Liver (tissue), 9 donors: ENCODE results near the gene NTM. TPM values are rescaled to one million over a fixed set of nuclear protein-coding genes. Genes with fewer than 3 reads are reported as not detected.

Experiments
- DNase-seq: peaks from one replicate; pipeline ENCODE4 v3.0.0-alpha.2; 2017; ENCODE audit warnings: low spot score
- H3K27ac ChIP-seq, 2 donors: one replicate each; pipeline ENCODE4 v1.7.0; 2013; ENCODE audit warnings: inconsistent platforms in 2 of 2, low read length in 2 of 2, control low read depth in 1 of 2, low read depth in 1 of 2, mild to moderate bottlenecking in 1 of 2
- H3K27me3 ChIP-seq, 4 donors: one replicate each; pipeline versions ENCODE4 v1.6.1 to v1.7.0; 2013; ENCODE audit warnings: low read length in 3 of 4, inconsistent platforms in 1 of 4, mild to moderate bottlenecking in 1 of 4, moderate library complexity in 1 of 4; ENCODE audit not compliant: control insufficient read depth in 4 of 4, insufficient read depth in 4 of 4
- H3K36me3 ChIP-seq, 4 donors: one replicate each; pipeline versions ENCODE4 v1.6.1 to v1.7.0; 2013; ENCODE audit warnings: low read length in 3 of 4, mild to moderate bottlenecking in 3 of 4, low read depth in 1 of 4, moderate library complexity in 1 of 4; ENCODE audit not compliant: control insufficient read depth in 4 of 4, insufficient read depth in 3 of 4
- H3K4me1 ChIP-seq, 4 donors: one replicate each; pipeline versions ENCODE4 v1.6.1 to v1.7.0; 2013; ENCODE audit warnings: low read length in 3 of 4, mild to moderate bottlenecking in 3 of 4, moderate library complexity in 1 of 4; ENCODE audit not compliant: control insufficient read depth in 4 of 4, insufficient read depth in 4 of 4
- H3K4me3 ChIP-seq, 3 donors: one replicate each; pipeline versions ENCODE4 v1.6.1 to v1.7.0; 2013; ENCODE audit warnings: low read length in 3 of 3, control low read depth in 1 of 3, low read depth in 1 of 3, mild to moderate bottlenecking in 1 of 3
- H3K9ac ChIP-seq, 2 donors: one replicate each; pipeline ENCODE4 v1.7.0; 2013; ENCODE audit warnings: low read length in 2 of 2, mild to moderate bottlenecking in 2 of 2, moderate library complexity in 2 of 2, control low read depth in 1 of 2, low read depth in 1 of 2
- H3K9me3 ChIP-seq, 4 donors: one replicate each; pipeline versions ENCODE4 v1.6.1 to v1.7.0; 2013; ENCODE audit warnings: low read length in 3 of 4; ENCODE audit not compliant: control insufficient read depth in 4 of 4
- EGR1 ChIP-seq, 2 donors: IDR thresholded peaks; 2 replicates each; pipeline ENCODE4 v1.6.1; 2016 to 2018; ENCODE audit warnings: antibody characterized with exemption in 2 of 2, low read depth in 2 of 2
- FOXA1 ChIP-seq: IDR thresholded peaks from 2 replicates; pipeline ENCODE4 v1.6.1; 2016; ENCODE audit warnings: antibody characterized with exemption
- GABPA ChIP-seq, 2 donors: IDR thresholded peaks in 1 of 2; conservative IDR thresholded peaks in 1 of 2; 2 replicates each; pipeline ENCODE4 v1.6.1; 2016; ENCODE audit warnings: antibody characterized with exemption in 2 of 2, mild to moderate bottlenecking in 1 of 2, moderate library complexity in 1 of 2
- HNF4A ChIP-seq, 2 donors: conservative IDR thresholded peaks; 2 replicates each; pipeline ENCODE4 v1.6.1; 2016; ENCODE audit warnings: antibody characterized with exemption in 2 of 2, mild to moderate bottlenecking in 2 of 2
- HNF4G ChIP-seq: IDR thresholded peaks from 2 replicates; pipeline ENCODE4 v1.6.1; 2016; ENCODE audit warnings: antibody characterized with exemption
- JUND ChIP-seq, 2 donors: IDR thresholded peaks; 2 replicates each; pipeline ENCODE4 v1.6.1; 2016; ENCODE audit warnings: antibody characterized with exemption in 2 of 2
- NR2F2 ChIP-seq: IDR thresholded peaks from 2 replicates; pipeline ENCODE4 v1.6.1; 2016; ENCODE audit warnings: antibody characterized with exemption
- RAD21 ChIP-seq, 2 donors: IDR thresholded peaks; 2 replicates each; pipeline ENCODE4 v1.6.1; 2016; ENCODE audit warnings: antibody characterized with exemption in 2 of 2, mild to moderate bottlenecking in 2 of 2
- RXRA ChIP-seq, 2 donors: IDR thresholded peaks; 2 replicates each; pipeline ENCODE4 v1.6.1; 2017 to 2018; ENCODE audit warnings: antibody characterized with exemption in 2 of 2, mild to moderate bottlenecking in 1 of 2
- SP1 ChIP-seq: IDR thresholded peaks from 2 replicates; pipeline ENCODE4 v1.6.1; 2018; ENCODE audit warnings: antibody characterized with exemption, mild to moderate bottlenecking
- TAF1 ChIP-seq: conservative IDR thresholded peaks from 2 replicates; pipeline ENCODE4 v1.6.1; 2016; ENCODE audit warnings: antibody characterized with exemption, mild to moderate bottlenecking
- YY1 ChIP-seq: IDR thresholded peaks from 2 replicates; pipeline ENCODE4 v1.6.1; 2016; ENCODE audit warnings: antibody characterized with exemption, mild to moderate bottlenecking
- WGBS: extraction: QIAGEN DNeasy Blood & Tissue Kit; methylation state at CpG from one replicate; pipeline ENCODE4 v1.1.7; 2013; 5-methylcytosine and 5-hydroxymethylcytosine counted together
- polyA plus RNA-seq, 2 donors: library from polyadenylated mRNA; stranded (reverse) in 1 of 2; unstranded in 1 of 2; fragments of 200-250 nt in 1 of 2; fragments of >200 nt in 1 of 2; fragmentation: Nextera tagmentation in 1 of 2; extraction: Ambion mirVana in 1 of 2; gene quantifications; one replicate each; pipeline versions ENCODE4 v1.2.1 to v1.2.3, GENCODE V29; 2013 to 2015
- total RNA-seq, 2 donors: library from RNA; depleted of rRNA; stranded (reverse); fragments of >200 nt; gene quantifications; one replicate each; pipeline ENCODE4 v1.2.3, GENCODE V29; 2014
- TF ChIP-seq, protein P1 (sequence below): IDR thresholded peaks from 2 replicates; pipeline ENCODE4 v1.6.1; 2016; ENCODE audit warnings: antibody characterized with exemption, mild to moderate bottlenecking
- TF ChIP-seq, protein P2 (sequence below): IDR thresholded peaks from 2 replicates; pipeline ENCODE4 v1.6.1; 2016; ENCODE audit warnings: antibody characterized with exemption
- TF ChIP-seq, protein P3 (sequence below): IDR thresholded peaks from 2 replicates; pipeline ENCODE4 v1.6.1; 2016; ENCODE audit warnings: antibody characterized with exemption
- TF ChIP-seq, protein P4 (sequence below): fragments of 150-350 bp; IDR thresholded peaks from 2 replicates; pipeline ENCODE4 v1.5.1; 2017; ENCODE audit warnings: improper control_type of control experiment, low read depth, low read length; ENCODE audit not compliant: missing input control
- donor health status: healthy.
- donor health status: healthy.
- donor health status: healthy.
- donor health status: healthy.
- donor health status: healthy.

The NTM gene
- total and polyA plus RNA-seq, 4 donors: 0.08 to 1.1 (median 0.08) TPM; not detected in 1

DNA sequence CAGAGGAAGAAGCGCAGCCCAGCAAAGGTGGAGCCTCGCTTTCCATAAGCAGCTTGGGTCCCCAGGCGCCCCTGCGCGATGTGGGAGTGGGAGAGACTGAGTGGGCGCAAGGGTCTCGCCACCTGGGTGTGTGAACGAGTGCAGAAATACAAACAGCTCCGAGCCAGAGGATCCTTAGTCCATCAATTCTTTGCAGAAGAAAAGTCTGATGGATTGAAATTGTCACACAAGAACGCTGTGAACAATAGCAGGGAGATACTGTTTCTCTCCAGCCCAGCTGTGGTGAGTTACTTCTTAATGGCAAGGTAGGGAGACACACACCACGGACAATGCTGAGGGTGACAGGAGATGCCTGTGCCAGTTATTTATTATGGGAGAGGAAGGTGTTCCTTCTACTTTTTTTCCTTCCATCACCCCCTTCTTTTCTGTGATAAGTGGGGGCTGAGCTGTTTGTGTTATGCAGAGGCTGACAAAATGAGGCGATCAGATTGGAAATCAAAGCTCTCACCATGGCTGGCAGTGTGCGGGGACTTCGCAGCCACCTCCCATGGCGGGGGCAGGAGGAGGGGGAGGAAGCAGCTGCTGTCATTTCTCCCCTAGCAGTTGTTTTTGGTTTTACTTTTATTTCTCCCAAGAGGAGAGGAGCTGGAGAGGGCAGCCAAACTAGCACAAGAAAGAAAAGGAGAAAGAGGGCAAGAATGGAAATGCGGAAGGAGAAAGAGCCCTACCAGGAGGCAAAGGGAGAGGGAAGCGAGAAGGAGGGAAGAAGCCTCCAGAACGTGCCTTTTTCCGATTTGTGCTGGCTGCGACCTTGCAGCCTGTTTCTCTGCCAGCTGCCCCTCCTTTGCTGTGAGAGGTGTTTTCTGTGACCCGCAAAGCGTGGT is 755.8 kb downstream of the NTM start:
- no peak overlapping the region for H3K9ac ChIP-seq
- peaks cover 0 to 9% (median 6%) of the 10 kb centered on the region in 4 donors for H3K4me1 ChIP-seq
- H3K27ac ChIP-seq: no peak overlapping the region
- TF ChIP-seq NR2F2 (no peak), GABPA (IDR thresholded peaks at IDR 0.05 in 1 of 2, conservative IDR thresholded peaks at IDR 0.05 in 1 of 2) (no peak), TAF1 (no peak), RAD21 (IDR thresholded peaks at IDR 0.05) (no peak), JUND (IDR thresholded peaks at IDR 0.05) (no peak), RXRA (IDR thresholded peaks at IDR 0.05) (no peak), FOXA1 (no peak), EGR1 (IDR thresholded peaks at IDR 0.05; ENCODE audit: low read depth in 2 of 2) (no peak), HNF4A (conservative IDR thresholded peaks at IDR 0.05) (no peak), HNF4G (no peak), SP1 (no peak), YY1 (no peak)
- TF ChIP-seq, protein P1, sequence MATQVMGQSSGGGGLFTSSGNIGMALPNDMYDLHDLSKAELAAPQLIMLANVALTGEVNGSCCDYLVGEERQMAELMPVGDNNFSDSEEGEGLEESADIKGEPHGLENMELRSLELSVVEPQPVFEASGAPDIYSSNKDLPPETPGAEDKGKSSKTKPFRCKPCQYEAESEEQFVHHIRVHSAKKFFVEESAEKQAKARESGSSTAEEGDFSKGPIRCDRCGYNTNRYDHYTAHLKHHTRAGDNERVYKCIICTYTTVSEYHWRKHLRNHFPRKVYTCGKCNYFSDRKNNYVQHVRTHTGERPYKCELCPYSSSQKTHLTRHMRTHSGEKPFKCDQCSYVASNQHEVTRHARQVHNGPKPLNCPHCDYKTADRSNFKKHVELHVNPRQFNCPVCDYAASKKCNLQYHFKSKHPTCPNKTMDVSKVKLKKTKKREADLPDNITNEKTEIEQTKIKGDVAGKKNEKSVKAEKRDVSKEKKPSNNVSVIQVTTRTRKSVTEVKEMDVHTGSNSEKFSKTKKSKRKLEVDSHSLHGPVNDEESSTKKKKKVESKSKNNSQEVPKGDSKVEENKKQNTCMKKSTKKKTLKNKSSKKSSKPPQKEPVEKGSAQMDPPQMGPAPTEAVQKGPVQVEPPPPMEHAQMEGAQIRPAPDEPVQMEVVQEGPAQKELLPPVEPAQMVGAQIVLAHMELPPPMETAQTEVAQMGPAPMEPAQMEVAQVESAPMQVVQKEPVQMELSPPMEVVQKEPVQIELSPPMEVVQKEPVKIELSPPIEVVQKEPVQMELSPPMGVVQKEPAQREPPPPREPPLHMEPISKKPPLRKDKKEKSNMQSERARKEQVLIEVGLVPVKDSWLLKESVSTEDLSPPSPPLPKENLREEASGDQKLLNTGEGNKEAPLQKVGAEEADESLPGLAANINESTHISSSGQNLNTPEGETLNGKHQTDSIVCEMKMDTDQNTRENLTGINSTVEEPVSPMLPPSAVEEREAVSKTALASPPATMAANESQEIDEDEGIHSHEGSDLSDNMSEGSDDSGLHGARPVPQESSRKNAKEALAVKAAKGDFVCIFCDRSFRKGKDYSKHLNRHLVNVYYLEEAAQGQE: no peak
- TF ChIP-seq, protein P2, sequence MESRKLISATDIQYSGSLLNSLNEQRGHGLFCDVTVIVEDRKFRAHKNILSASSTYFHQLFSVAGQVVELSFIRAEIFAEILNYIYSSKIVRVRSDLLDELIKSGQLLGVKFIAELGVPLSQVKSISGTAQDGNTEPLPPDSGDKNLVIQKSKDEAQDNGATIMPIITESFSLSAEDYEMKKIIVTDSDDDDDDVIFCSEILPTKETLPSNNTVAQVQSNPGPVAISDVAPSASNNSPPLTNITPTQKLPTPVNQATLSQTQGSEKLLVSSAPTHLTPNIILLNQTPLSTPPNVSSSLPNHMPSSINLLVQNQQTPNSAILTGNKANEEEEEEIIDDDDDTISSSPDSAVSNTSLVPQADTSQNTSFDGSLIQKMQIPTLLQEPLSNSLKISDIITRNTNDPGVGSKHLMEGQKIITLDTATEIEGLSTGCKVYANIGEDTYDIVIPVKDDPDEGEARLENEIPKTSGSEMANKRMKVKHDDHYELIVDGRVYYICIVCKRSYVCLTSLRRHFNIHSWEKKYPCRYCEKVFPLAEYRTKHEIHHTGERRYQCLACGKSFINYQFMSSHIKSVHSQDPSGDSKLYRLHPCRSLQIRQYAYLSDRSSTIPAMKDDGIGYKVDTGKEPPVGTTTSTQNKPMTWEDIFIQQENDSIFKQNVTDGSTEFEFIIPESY: no peak
- TF ChIP-seq, protein P3, sequence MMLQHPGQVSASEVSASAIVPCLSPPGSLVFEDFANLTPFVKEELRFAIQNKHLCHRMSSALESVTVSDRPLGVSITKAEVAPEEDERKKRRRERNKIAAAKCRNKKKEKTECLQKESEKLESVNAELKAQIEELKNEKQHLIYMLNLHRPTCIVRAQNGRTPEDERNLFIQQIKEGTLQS: no peak
- TF ChIP-seq, protein P4, sequence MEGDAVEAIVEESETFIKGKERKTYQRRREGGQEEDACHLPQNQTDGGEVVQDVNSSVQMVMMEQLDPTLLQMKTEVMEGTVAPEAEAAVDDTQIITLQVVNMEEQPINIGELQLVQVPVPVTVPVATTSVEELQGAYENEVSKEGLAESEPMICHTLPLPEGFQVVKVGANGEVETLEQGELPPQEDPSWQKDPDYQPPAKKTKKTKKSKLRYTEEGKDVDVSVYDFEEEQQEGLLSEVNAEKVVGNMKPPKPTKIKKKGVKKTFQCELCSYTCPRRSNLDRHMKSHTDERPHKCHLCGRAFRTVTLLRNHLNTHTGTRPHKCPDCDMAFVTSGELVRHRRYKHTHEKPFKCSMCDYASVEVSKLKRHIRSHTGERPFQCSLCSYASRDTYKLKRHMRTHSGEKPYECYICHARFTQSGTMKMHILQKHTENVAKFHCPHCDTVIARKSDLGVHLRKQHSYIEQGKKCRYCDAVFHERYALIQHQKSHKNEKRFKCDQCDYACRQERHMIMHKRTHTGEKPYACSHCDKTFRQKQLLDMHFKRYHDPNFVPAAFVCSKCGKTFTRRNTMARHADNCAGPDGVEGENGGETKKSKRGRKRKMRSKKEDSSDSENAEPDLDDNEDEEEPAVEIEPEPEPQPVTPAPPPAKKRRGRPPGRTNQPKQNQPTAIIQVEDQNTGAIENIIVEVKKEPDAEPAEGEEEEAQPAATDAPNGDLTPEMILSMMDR: no peak
- no peak for DNase-seq
- WGBS: 26% methylated on average over 22 of the region's 22 CpGs
- H3K36me3 ChIP-seq: no peaks in the 10 kb centered on the region
- no peaks in the 10 kb centered on the region for H3K9me3 ChIP-seq
- H3K27me3 ChIP-seq: peaks cover 0 to 7% (median 0%) of the 10 kb centered on the region in 4 donors
- H3K4me3 ChIP-seq: peak overlapping the region in 1 of 3 donors; percentile 48
